CD4-positive, alpha-beta T cell treated with Interleukin-6 for 4 hours (primary cell): ENCODE data around the gene DOCK6.

Source experiments
- DNase-seq: peaks from one replicate; pipeline ENCODE4 v3.0.0-alpha.2; 2020; ENCODE audit warnings: mixed read lengths

Gene DOCK6

DNA sequence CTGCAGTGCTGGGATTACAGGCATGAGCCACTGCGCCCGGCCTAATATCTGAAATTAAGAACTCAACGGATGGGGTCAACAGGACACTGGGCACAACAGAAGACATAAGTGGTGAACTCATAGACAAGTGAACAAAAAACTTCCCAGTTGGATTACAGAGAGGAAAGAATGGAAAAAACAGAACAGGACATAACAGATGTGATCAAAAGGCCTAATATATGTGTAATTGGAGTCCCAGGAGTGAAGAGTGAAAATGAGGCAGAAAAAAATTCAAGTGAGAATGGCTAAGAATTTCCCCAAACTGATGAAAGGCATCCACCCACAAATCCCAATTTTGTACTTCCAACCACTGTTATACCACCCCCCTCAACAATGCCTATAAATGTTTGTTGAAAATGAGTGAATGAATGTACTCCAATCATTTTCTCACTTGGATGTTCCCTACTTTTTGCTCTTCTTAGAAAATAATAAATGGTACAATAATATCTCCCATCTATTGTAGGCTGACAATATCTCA, 41.2 kb downstream of the DOCK6 start:
- no peak for DNase-seq

DNA sequence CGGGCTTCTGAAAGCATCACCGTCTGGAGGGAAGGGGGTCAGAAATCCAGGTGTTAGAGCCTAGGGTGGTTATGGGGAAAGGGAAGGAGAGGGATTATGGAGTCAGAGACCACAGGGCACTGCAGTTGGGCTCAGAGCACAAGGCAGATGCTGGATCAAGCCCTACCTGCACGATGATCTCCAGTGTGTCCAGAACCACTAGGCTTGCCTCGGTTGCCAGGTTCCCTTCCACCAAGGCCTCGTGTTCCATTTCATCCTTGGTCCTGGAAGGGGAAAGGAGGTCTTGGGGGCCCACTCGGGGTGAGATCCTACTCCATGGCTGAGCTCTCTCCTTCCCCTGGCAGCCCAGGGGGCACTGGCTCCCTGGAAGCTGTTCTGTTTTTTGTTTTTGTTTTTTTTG, 47.9 kb downstream of the DOCK6 start:
- DNase-seq: no peak

DNA sequence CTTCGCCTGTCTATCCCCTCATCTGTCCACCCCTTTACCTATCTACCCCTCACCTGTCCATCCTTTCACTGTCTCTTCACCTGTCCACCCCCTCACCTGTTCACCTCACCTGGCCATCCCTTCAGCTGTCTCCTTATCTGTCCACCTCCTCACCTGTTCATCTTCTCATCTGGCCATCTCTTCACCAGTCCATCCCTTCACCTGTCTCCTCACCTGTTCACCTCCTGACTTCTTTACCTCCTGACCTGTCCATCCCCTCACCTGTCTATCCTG, 51.7 kb downstream of the DOCK6 start:
- DNase-seq: no peak

DNA sequence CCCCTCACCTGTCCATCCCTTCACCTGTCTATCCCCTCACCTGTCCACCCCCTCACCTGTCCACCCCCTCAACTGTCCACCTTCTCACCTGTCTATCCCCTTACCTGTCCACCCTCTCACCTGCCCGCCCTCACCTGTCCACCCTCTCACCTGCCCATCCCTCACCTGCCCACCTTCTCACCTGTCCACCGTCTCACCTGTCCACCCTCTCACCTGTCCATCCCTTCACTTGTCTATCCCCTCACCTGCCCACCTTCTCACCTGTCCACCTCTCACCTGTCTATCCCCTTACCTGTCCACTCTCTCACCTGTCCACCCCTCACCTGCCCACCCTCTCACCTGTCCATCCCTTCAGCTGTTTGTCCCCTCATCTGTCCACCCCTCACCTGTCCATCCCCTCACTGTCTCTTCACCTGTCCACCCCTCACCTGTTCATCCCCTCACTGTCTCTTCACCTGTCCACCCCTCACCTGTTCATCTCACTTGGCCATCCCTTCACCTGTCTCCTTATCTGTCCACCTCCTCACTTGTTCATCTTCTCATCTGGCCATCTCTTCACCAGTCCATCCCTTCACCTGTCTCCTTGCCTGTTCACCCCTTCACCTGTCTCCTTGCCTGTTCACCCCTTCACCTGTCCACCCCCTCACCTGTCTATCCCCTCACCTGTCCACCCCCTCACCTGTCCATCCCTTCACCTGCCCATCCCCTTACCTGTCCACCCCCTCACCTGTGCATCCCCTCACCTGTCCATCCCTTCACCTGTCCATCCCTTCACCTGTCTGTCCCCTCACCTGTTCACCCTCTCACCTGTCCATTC, 52.3 kb downstream of the DOCK6 start:
- DNase-seq: no peak

DNA sequence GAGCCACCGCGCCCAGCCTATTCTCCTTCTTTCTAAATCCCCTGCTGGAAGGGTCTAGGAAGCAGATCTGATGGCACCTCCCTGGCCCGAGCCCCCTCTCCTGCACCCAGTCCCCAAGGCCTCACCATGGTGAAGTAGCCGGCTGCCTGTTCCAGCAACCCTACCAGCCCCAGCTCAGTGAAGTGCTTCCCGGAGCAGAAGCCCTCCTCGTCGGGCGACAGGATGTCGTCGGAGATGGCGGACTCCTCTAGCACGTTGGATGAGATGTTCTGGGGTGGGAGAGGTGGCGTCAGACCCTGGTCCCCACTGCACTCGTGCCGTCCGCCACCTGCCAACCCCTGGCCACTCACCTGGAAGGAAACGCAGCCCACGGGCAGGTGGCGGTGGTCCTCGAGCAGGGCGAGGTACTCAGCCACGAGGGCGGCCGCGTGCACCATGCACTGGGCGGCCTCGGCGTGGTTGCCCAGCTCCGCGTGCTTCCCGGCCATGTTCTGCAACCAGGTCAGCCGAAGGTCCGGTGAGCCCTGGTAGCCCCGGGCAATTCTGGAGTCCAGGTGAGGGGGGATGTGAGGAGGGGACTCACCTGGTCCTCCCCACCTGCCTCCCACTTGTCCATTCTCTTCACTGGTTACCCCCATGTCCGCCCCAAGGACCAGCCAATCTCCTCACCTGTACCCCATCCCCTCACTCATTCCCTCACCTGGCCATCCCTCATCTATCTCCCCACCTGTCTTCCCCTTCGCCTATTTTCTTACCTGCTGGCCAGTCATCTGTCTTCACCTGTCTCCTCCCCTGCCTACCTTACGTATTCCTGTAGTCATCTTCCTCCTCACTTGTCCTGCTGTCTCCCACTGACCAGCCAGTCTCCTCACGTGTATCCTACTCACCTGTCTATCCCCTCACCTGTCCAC, 53.5 kb downstream of the DOCK6 start:
- no peak for DNase-seq

DNA sequence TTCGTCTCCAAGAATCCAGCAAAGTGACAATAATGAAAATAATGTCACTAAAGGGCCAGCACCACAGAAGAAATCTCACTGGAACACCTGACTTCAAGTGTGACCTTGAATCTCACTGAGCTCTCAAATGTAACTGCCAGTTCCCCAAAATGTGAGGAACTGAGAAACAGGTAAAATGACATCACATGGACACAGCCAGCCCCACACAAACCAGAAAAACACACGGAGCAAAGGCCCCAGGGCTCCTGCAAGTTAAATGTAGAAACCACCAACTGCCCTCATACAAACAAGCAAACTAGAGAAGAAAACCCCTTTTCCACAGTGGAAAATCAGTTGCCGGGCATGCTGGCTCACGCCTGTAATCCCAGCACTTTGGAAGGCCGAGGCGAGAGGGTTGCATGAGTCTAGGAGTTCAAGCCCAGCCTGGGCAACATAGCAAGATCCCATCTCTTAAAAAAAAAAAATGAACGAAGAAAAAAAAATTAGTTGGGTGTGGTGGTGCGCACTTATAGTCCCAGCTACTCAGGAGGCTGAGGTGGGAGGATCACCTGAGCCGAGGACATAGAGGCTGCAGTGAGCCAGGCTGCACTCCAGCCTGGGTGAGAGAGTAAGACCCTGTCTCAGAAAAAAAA, 56.3 kb downstream of the DOCK6 start:
- no peak for DNase-seq

DNA sequence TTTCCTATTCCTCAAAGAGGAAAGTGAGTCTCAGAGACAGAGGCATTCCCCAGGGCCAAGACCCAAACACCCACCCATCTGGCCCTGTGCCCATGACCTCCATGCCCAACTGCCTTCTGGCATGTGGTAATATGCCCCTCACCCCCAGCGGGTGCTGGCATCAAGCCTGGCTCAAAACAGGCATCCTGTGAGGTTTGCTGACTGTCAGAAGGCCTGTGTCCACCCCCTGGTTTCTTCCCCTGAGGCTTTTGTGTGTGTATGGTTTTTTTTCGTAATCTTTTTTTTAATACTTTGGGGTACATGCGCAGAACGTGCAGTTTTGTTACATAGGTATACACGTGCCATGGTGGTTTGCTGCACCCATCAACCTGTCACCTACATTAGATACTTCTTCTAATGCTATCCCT, 57.4 kb downstream of the DOCK6 start:
- no peak for DNase-seq

DNA sequence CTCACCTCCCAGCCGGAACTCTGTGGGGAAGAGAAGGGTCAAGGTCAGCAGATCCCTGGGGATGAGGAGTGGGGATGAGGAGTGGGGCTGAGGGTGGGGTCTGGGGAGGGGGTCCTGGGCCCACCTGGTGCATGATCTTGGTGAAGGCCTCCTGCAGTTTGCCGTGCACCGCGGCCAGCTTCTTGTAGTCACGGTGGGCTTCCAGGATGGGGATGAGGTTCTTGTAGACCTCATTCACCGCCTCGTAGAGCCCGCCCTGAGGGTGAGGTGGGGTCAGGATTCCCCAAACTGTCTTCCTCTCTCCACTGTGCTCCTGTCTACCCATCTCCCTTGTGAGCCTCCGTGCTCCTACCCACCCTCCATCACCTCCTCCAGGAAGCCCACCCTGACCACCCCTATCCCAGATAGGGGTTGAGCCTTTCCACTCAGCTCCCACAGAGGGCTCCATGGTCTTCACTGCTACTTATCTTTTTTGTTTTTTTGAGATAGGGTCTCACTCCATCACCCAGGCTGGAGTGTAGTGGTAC, 58.2 kb downstream of the DOCK6 start:
- no peak for DNase-seq

DNA sequence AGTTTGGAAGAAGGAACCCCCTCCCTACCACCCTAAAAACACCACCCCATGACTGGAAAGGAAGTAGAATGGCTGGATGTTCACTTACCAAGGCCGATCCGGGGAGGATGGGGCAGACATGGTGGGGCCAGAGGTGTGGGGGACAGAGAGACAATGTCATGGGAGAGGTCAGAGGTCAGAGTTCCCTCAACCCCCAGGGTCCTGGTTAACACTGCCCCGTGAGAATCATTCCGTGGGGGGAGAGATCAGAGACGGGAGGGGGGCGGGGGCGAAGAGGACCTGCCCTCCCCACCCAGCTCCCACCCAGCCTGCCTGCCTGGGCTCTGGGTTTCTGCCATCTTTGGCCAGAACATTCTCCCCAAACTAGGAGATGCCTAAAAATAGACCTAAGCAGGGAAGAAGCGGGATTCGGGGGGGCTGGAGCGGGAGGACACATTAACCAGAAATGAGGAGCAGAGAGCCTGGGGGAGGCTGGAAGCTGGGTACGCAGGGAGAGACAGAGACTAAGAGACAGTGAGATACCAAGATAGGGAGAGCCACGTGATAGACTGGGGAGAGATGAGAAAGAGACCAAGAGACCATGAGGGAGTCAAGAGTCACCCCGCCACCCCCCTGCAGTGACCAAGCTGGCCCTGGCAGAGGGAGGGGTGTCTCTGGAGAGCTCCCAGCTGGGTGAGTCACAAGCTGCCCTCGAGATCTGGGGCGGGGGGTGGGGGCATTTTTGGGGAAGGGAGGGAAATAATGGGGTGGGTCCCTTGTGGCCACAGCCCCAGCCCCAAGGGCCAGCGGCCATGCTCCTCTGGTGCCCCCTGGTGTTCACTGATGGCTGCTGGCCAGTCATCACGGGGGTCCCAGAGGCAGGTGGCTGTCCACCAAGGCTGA, 58.9 kb downstream of the DOCK6 start:
- DNase-seq: peak; percentile 57

DNA sequence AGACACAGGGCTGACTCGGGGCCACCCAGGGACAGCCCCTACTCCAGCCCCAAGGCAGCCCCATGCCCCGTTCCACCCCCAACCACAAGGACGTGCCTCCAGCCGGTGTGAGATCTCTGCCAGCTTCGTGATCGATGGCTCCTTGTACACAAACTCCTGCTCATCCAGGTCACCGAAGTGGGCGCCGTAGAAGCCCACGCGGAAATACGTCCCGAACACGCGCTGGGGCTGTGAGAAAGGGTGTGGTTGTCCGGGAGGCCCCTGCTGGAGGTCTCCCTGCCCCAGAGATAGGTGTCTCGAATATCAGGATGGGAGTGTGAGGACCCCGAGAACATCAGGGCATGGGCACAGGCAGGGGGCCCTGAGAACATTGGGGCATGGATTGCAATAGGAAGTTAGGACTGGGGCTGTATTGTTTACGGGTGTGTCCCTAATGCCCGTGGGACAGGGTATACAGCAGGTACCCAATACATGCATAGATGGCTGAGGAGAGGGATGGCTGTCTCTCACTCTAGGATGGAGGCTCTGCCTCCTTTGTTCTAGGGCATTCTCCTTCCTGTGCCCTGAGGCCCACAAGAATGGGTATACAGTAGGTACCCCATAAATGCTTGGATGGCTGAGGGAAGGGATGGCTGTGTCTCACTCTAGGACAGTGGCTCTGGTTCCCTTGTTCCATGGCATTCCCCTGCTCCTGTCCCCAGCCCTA, 59.7 kb downstream of the DOCK6 start:
- DNase-seq: no peak

DNA sequence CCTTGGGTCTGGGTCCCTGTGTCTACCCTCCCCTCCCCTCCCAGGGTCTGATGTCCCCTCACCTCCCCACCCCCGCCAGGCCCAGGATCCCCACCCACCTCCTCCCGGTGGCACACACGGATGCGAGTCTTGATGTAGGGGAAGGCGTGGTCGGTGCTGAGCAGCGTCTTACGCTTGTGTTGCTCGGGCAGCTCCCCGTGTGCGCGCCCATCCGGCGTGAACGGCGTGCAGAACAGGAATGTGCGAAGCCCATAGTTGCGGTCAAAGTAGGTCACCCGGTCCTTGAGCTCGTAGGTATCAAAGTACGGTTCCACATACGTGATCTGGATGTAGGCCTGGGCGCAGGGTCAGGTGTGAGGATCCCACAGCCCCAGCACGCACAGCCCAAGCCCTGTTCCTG, 60.5 kb downstream of the DOCK6 start:
- no peak for DNase-seq

DNA sequence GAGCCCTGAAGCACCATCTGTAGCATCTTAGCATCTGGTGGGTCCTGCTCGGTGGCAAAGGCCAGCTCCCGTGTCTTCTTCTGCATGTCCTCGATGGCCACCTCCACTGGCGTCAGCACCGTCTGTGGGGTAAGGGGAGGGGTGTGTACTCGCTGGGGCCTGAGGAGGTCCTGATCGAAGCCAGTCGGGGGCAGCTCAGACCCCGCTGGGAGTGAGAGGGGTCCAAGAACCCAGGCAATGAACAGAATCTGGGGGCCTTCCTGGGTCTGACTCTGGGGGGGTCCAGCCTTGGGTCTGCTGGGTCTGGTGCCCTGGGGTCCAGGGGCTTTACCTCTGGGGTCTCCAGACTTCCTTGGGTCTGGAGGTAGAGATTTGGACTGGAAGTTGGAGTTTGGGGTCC, 61.4 kb downstream of the DOCK6 start:
- DNase-seq: no peak

DNA sequence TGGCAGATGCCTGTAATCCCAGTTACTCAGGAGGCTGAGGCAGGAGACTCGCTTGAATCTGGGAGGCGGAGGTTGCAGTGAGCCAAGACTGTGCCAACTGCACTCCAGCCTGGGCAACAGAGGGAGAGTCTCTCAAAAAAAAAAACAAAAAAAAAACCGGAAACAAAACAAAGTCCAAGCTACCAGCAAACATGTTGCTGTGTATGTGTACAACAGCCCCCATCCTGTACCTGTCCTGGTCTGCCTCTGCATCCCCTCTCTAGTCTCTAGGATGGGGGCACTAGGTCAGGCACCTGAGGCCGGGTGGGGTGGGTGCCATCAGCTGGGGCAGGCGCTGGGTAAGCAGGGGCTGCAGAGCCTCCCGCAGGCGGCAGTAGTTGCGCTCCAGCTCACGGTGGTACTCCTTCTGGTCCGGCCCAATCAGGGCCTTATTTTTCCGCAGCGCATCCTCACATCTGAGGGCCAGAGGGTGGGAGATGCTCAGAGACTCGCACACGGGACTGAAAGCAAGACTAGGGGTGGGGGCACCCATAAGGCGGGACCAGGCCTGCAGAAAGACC, 62.2 kb downstream of the DOCK6 start:
- DNase-seq: no peak

DNA sequence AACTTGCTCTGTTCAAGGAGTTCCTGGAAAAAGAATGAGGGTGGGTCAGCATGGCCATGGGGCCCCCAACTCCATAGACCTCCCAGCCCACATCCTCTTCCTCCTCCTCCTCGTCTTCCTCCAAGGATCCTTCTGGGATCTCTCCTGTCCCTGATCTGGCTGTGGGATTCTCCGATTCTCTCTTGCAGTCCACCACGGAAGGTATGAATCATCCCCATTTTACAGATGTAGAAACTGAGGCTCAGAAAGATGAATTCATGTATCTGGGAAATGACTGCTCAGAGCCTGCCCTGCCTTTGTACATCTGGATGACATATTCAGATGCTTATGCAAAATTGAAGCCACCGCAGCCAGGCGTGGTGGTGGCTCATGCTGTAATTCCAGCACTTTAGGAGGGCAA, 62.8 kb downstream of the DOCK6 start:
- no peak for DNase-seq

DNA sequence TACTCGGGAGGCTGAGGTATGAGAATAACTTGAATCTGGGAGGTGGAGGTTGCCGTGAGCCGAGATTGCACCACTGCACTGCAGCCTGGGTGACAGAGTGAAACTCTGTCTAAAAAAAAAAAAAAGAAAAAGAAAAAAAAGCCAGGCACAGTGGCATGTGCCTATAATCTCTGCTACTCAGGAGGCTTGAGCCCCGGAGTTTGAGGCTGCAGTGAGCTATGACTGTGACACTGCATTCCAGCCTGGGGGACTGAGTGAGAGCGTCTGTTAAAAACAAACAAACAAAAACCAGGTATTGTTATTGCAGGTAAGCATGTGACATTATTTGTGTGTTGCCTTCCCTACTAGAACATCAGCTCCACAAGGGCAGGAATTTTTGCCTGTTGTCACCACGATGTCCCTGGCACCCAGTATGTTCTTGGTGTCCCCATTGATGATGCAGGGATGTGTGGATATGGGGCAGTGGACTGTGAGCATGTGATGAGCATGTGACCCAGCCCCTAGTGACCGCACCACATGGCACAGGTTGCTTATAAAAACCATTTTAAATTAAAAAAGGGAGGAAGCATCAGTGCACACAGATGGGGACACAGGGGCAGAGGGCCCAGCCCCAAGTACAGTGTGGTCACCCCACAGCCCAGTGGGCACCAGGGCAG, 63.4 kb downstream of the DOCK6 start:
- DNase-seq: no peak

DNA sequence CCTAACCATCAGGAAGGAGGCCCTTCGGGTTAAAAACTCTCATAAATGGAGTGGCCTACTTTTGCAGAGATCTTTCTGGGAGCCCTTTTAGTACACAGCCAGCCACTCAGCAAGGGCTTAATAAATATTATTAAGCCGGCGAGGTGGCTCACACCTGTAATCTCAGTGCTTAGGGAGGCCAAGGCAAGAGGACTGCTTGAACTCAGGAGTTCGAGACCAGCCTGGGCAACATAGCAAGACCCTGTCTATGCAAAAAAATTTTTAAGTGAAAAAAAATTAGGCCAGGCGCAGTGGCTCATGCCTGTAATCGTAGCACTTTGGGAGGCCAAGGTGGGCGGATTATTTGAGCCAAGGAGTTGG, 64.2 kb downstream of the DOCK6 start:
- no peak for DNase-seq

DNA sequence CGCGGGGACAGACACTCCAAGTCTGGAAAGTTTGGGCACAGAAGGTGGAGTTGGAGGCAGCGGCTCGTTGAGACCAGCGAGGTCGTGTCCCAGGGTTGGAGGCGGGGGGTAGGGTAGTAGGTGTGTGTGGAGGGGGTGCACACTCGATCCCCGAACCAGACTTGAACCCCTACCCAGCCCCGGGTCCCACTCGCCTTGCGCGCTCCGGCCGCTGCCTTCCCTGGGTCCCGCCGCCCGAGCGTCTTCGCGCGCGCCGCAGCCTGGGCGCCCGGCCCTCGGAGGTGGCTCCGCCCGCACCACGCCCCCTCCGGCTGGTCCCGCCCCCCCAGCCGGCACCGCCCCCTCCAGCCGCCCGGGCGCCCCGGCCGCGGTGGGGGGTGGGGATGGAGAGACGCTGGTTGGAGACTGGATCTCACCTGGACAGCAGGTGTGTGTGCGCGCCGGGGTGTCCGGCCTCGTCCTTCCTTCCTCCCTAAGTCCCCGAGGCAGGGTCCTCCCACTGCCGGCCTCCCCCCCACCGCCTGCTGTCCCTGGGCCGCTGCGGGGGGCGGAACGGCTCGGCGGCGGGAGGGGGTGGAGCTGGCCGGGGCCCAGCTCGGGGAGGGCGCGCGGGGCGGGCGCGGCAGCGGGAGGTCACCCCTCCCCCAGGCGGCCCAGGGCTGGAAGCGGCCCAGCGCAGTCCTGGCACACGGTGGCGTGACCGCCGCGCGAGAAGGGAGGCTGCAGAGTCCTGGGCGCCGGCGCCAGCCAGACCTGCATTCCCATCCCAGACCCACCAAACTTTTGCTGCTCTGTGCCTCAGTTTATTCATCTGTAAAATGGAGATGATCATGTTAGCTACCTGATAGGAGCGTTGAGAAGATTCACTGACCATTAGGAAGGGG, 64.8 kb downstream of the DOCK6 start, which contains the start of gene KANK2:
Gene KANK2, minus strand, starts transcription at position 255 of the 884 bp plus-strand sequence. CDS start 3,034 bp downstream, outside the sequence.
- DNase-seq: peak; percentile 78

DNA sequence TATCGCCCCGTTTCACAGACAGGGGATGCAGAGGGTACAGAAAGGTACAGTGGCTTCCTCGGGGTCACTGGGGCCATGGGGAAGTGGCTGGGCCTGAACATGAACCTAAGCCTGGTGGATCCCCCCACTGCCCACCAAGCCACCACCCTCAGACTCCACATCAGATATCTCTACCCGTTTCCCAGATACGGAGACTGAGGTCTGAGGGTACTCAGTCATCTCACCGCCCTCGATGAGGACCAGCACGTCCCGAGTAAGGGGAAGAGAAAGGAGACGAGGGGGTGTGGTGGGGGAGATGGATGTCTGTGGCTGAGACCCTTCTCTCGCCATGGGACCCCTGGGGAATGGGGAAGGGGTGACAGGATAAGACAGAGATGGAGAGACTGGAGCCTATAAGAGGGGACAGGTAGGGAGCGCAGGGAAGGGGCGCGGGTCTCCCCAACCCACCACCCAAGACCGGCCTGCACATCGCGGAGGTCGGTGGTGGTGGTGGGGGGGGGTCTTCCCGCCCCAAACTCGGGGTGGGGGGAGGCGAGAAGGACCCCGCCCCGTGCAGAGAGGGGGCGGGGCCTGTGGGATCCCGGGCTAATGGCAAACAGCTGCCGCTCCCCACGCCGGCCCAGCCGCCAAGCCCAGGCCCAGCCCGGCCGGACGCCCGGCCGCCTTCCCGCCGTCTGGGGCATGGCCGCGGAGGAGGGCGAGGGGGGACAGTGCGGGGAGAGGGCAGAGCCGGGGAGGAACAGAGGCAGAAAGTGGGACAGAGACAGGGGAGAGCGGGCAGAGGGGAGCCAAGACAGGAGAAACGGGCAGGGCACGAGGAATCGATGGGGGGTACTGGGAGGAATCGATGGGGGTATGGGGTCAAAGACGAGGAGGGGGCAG, 65.7 kb downstream of the DOCK6 start:
- no peak for DNase-seq

DNA sequence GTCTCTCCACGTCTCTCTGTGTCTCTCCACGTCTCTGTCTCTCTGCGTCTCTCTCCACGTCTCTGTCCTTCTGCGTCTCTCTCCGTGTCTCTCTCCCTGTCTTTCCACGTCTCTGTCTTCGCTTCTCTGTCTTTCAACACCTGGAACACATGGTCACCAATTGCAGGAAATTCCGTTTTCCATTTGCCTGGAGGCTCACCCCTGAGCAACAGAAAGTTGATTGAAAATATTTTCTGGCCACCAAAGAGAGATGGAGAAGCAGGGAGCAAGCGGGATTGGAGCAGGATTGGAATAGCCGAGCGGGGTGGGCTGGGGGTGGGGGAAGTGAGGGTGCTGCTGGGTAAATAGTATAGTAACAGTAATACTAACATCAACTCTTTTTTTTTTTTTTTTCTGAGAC, 66.6 kb downstream of the DOCK6 start:
- DNase-seq: no peak
